ENCODE measurements around the gene HDAC11.

GRCh38 chr3:13547591-13548371 is 67.7 kb downstream of the HDAC11 start:
- TF ChIP-seq CTCF (IDR thresholded peaks at IDR 0.05) (no peak), POLR2A (IDR thresholded peaks at IDR 0.05; ENCODE audit: low read depth) (no peak)
